Measurements from ENCODE around the gene CLASP1.
"Not testable (repeated sequence)": the region's sequence is repeated elsewhere in the genome, so short reads cannot be mapped to it uniquely, and the experiment has no call there.

The CLASP1 gene

DNA sequence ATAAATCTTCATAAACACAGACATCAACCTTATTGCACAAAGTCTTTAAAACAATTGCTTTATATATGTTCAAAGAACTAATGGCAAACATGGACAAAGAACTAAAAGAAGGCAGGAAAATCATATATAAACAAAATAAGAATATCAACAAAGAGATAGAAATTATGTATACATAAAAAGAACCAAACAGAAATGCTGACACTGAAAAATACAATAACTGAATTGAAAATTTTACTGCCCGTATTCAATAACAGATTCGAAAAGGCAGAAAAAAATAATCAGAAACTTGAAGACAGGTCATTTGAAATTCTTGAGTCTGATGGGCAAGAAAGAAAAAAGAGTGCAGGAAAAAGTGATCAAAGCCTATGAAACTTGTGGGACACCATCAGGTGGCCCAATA, 342.2 kb downstream of the CLASP1 start:
- Histone ChIP-seq H3K4me3 (ENCODE audit: low read depth, low read length) (no peak overlapping the region), H3K27me3 (ENCODE audit: insufficient read depth, low read depth, severe bottlenecking) (no peaks in the 10 kb centered on the region), H3K36me3 (no peaks in the 10 kb centered on the region), H3K27ac (no peak overlapping the region), H3K9me3 (ENCODE audit: severe bottlenecking) (no peaks in the 10 kb centered on the region)
- no peak for TF ChIP-seq CTCF (IDR thresholded peaks at IDR 0.05; ENCODE audit: low read depth, low read length)
- no peak for DNase-seq

DNA sequence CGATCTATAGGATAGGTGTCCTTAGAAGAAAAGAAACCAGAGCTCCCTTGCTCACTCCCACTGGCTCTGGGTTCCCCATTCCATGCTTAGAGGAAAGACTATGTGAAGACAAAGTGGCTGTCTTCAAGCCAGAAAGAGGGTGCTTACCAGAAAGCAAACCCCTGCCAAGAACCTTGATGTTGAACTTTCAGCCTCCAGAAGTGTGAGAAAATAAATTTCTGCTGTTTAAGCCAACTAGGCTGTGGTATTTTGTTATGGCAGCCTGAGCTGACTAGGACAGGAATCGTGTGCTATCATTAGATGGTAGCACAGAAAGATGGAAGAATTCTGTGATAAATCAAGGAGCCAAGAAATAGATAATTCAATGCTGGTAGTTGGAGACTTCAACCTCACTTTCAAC, 344.3 kb downstream of the CLASP1 start:
- no peaks in the 10 kb centered on the region for H3K27me3 ChIP-seq (ENCODE audit: insufficient read depth, low read depth, severe bottlenecking)
- H3K4me3 ChIP-seq (ENCODE audit: low read depth, low read length) = no peak overlapping the region
- no peaks in the 10 kb centered on the region for H3K36me3 ChIP-seq
- H3K9me3 ChIP-seq (ENCODE audit: severe bottlenecking) = no peaks in the 10 kb centered on the region
- TF ChIP-seq CTCF (IDR thresholded peaks at IDR 0.05; ENCODE audit: low read depth, low read length) = no peak
- H3K27ac ChIP-seq = no peak overlapping the region
- DNase-seq = no peak

DNA sequence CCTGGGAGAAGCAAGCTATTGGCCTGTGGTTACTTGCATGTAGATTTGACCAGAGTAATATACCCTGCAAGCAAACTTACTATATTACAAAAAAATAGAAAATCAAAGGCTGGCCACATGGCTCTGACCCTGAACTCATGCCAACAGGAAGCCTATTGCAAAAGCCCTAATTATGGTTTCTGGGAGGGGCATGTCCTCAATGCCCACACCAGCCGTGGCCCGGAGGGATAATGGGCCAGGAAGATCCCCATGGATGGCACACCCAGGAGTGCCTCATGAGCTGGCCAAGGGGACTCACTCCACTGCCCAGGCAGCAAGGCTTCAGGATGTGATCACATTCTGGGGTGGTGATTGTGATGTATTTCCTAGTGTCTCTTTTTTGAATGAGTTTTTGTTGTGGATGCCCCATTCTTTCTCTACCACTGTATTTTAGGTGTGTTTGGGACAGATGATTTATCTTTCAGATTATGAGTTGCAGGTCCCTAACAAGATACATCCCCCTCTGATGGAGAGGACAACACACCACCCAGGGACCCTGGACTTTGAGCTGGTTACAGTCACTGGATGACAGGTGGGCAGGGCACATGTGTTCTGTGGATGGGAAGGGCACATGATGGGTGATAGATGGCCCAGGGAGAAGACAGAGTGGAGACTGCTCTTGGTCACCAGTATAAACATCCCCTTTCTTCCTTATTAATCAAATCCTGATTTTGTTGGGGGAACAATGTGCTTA, 345.6 kb downstream of the CLASP1 start:
- Histone ChIP-seq H3K36me3 (no peaks in the 10 kb centered on the region), H3K4me3 (ENCODE audit: low read depth, low read length) (no peak overlapping the region), H3K27ac (no peak overlapping the region), H3K9me3 (ENCODE audit: severe bottlenecking) (no peaks in the 10 kb centered on the region), H3K27me3 (ENCODE audit: insufficient read depth, low read depth, severe bottlenecking) (no peaks in the 10 kb centered on the region)
- DNase-seq = no peak
- no peak for TF ChIP-seq CTCF (IDR thresholded peaks at IDR 0.05; ENCODE audit: low read depth, low read length)

- not testable (repeated sequence) for H3K36me3 ChIP-seq; H3K4me3 ChIP-seq (ENCODE audit: low read depth, low read length); H3K27me3 ChIP-seq (ENCODE audit: insufficient read depth, low read depth, severe bottlenecking); DNase-seq; H3K9me3 ChIP-seq (ENCODE audit: severe bottlenecking); H3K27ac ChIP-seq
Measured at GRCh38 chr2:121301190-121301589, 348.1 kb downstream of the CLASP1 start.

GRCh38 chr2:121298476-121298875, 350.8 kb downstream of the CLASP1 start:
- Histone ChIP-seq H3K4me3 (ENCODE audit: low read depth, low read length) (no peak overlapping the region), H3K9me3 (ENCODE audit: severe bottlenecking) (peaks cover 2% of the 10 kb centered on the region), H3K27me3 (ENCODE audit: insufficient read depth, low read depth, severe bottlenecking) (no peaks in the 10 kb centered on the region), H3K36me3 (no peaks in the 10 kb centered on the region), H3K27ac (no peak overlapping the region)
- no peak for DNase-seq
- no peak for TF ChIP-seq CTCF (IDR thresholded peaks at IDR 0.05; ENCODE audit: low read depth, low read length)

DNA sequence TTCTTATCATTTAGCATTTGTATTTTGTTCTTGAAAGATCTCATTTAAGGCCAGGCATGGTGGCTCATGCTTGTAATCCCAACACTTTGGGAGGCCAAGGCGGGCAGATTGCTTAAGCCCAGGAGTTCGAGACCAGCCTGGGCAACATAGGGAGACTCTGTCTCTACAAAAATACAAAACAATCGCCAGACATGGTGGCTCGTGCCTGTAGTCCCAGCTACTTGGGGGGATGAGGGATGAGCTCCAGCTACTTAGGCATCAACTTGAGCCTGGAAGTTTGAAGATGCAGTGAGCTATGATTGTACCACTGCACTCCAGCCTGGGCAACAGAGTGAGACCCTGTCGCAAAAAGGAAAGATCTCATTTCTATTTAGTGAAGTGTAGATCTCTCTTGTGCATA, 351.4 kb downstream of the CLASP1 start:
- H3K27me3 ChIP-seq (ENCODE audit: insufficient read depth, low read depth, severe bottlenecking); H3K9me3 ChIP-seq (ENCODE audit: severe bottlenecking); H3K27ac ChIP-seq; DNase-seq; H3K4me3 ChIP-seq (ENCODE audit: low read depth, low read length); H3K36me3 ChIP-seq: not testable (repeated sequence)

DNA sequence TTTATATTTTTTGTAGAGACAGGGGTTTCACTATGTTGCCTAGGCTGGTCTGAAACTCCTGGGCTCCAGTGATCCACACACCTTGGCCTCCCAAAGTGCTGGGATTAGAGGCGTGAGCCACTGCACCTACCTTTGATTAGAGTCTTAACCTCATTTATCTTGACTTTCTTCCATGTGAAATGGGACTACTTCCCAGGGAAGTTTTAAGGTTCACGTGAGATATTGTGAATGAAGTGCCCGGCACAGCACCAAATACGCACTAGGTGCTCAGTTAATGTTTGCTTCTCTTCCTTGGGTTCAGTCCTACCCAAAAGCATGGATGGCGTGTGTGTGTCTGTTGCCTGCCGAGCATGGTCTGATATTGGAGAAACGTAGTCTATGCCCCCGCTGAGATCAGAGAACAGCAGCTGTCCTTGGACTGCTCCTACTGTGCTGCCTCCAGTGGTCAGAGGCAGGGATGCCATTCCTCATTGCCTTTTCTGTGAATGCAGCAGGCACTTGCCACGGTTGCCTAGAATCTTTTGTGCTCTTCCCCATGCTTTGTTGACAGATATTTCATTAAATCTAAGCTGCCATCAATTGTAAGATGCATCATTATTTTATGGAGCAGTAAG, 351.9 kb downstream of the CLASP1 start:
- Histone ChIP-seq H3K27me3 (ENCODE audit: insufficient read depth, low read depth, severe bottlenecking) (no peaks in the 10 kb centered on the region), H3K27ac (no peak overlapping the region), H3K9me3 (ENCODE audit: severe bottlenecking) (peaks cover 2% of the 10 kb centered on the region), H3K36me3 (no peaks in the 10 kb centered on the region), H3K4me3 (ENCODE audit: low read depth, low read length) (no peak overlapping the region)
- TF ChIP-seq CTCF (IDR thresholded peaks at IDR 0.05; ENCODE audit: low read depth, low read length) = peak; percentile 95
- peak; percentile 75 for DNase-seq

Data from WERI-Rb-1 (cell line).